CD4-positive, alpha-beta T cell treated with Interleukin-2 at 100 ng/mL for 4 hours (primary cell): ENCODE results near the gene ZBTB45.

Source experiments
- DNase-seq: peaks from one replicate; pipeline ENCODE4 v3.0.0-alpha.2; 2020; ENCODE audit warnings: low spot score

ZBTB45 gene

DNA sequence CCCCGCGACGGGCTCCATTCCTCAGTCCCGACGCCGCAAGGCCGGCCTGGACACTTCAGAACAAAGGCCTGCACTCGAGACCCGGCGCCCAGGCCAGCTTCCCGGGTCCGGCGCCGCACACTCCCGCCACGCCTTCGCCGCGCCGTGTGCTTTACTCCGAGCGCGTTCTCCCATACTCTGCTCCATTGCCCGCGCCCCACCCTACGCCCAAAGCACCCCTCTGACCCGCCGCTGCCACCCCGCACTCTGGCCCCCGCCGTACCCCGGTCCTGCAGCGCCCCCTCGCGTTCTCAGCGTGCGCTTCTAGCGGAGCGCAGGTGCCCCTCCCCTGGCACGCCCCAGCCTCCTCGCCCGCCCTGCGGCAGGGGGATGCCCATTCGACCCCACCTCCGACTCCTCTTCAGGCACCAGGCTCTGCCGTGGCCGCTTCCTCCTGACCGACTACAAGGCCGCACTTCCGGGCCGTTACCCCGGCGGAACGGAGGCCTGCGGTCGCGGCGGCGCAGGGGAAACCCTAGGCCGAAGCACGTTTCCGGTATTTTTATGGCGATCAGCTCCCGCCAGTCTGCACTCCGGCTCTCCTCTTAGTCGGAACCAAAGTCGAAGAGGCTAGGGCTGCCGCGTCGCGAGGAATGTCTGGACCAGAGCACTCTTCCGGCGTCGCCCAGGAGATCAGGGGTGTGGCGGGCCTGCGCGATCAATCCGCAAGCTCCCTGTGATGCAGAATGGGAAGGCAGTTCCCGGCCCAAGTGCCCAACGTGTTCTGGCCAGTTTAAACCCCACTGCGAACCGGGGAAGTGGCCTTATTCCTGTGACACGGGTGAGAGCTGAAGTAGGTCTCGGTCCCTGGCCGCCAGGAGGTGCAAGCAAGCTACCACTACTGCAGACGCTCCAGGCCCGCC, at the start of gene ZBTB45:
Gene ZBTB45 (minus strand): TSS at position 456 of the 902 bp plus-strand sequence. CDS start 2,137 bp downstream, outside the sequence.
- peak; percentile 94 for DNase-seq

DNA sequence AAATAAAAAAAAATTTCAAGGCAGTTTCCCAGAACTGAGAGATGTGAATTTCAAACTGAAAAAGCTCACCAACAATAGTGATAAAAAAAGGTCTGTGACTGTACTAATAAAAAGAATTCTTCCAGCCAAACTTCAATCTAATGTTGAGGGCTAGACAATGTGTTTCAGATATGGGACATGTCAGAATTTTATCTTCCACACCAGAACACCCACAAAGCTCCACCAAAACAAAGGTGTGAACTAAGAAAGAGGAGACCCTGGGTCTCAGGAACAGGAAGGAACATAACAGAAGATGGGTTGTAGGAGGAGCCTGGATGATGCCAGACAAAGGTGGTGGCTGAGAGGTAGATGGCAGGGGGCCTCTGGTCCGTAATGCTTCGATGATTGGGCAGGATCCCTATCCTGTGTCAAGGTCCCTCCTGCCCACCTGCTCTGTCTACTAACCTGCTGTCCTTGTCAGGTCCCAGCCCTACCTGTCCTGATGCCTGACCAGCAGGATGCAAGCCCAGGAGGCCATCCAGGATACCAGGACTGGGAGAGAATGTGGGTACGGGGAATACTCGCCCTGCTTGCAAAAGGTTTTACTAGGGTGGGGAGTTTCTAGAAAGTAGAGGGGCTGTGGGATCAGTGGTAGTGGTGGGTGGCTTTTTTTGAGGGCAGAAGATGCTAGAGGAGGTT, 49.0 kb upstream of the ZBTB45 start:
- no peak for DNase-seq

- DNase-seq = no peak
Measured at GRCh38 chr19:58566989-58567388, 47.4 kb upstream of the ZBTB45 start.

DNA sequence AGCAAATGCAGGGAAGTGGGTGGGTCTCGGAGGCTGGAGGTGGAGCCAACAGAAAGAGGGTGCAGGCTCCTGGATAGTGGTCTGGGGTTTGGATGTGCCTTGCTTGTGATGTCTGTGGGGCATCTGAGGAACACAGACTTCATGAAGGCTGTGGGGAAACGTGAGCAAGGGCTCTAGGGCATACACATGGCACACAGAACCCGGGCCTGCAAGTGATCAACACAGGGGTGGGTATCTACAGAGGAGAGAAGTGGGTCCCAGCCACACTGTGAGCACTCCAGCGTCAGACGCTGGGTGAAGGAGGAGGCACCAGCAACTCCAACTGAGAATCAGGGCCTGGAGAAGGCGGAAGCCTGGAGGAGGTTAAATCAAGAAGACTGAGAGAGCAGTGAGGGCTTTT, 44.2 kb upstream of the ZBTB45 start:
- no peak for DNase-seq

GRCh38 chr19:58563034-58563573, 43.5 kb upstream of the ZBTB45 start:
- DNase-seq = peak; percentile 29

DNA sequence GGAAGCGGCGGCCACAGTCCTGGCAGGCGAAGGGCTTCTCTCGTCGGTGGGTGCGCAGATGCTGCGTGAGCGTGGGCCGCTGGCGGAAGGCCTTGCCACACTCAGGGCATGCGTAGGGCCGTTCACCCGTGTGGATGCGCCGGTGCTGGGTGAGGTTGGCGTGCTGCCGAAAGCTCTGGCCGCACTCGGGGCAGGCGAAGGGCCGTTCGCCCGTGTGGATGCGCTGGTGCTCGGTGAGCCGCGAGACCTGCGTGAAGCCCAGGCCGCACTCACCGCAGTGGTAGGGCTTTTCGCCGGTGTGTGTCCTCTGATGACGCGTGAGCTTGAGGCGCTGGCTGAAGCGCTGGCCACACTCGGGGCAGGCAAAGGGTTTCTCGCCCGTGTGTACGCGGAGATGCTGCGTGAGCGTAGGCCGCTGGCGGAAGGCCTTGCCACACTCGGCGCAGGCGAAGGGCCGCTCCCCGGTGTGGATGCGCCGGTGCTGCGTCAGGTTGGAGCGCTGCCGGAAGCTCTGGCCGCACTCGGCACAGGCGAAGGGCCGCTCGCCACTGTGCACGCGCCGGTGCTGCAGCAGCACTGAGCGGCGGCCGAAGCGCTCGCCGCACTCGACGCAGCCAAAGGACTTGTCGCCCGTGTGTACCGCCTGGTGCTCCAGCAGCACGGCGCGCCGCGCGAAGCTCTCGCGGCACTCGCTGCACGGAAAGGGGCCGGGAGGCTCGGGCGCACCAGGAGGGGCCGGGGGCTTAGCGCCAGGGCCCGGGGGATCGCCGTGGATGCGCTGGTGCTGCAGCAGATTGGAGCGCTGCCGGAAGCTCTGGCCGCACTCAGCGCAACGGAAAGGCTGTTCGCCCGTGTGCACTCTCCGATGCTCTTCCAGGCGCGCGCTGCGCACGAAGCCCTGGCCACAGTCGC, 42.8 kb upstream of the ZBTB45 start:
- DNase-seq = peak; percentile 19

- no peak for DNase-seq
Measured at GRCh38 chr19:58561373-58562121, 41.9 kb upstream of the ZBTB45 start.

GRCh38 chr19:58560921-58561320, 41.3 kb upstream of the ZBTB45 start:
- no peak for DNase-seq

DNA sequence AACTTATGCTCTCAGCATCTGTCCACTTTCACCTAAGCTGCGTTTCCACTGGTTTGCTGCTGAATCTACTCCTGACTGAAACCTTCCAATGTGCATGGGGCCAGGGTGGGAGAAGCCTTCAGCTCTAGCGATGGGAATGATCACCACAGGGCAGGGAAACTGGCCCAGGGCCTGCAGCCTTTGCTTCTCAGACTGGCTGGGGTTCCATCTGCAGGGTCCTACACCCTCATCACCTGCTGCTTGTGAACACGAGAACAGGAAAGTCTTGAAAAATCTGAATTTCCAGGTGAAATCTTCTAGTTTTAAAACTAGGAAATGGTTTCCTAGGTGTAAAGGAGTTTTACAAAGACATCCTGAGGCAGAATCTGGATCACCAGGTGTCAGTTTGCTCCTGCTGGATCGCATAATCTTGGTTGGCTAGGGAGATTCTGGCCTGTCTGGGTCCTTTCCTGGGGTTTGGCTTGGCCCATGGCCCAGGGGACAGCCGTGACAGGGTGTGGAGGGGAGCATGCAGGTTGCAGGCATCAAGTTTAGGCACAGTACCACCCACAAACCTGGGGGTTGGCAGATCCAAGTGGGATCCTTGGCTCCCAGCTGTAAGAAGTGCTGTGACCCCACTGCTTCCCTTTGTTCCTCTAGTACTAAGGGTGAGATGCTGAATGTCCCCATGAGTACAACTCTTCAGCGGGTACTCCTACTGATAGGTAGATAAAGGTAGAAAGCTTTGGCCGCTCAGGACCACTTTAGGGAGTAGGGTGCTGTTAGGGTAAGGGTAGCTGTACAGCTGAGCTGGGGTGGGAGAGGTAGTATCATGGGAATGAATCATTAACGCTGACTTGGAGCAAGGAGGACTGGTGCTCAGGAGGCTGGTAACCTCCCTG, 40.6 kb upstream of the ZBTB45 start:
- no peak for DNase-seq

DNA sequence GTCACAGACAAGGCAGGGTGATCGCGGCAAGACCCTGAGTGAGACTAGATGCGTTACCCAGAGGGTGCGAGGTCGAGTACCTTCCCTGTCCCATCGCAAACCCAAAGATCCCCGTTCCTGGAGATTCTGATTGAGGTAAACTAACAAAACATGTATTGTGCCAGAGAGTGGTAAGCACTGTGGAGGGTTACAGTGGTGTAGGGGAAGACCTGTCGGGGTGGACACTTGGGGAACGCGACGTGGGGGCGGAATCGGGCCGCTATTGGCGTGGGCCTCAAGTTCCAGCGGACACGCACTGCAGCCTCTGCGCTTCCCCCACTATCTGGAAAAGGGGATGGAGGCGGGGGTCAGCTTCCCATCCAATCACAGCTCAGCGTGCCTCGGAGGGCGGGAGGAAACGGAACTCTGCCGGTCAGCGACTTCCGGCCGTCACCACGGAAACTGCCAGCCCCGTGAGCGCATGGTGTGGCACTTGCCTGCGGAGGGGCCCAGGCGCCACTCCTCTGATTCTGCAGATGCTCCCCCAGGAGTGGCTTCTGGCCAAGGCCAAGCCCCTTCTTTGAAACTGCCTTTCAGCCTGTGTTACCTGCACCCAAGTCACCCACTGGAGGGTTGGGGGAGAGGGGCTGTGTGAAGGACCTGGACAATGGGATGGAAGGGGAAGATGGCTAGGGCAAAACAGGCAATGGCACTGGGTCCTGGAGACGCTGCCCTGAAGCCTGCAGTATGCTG, 39.8 kb upstream of the ZBTB45 start:
- peak; percentile 53 for DNase-seq

GRCh38 chr19:58558623-58559274, 39.1 kb upstream of the ZBTB45 start:
- DNase-seq = peak; percentile 100

GRCh38 chr19:58558066-58558622, 38.5 kb upstream of the ZBTB45 start, which contains the start of gene UBE2M:
Gene UBE2M (minus strand): TSS chr19:58558611. CDS start chr19:58558381, 230 bp downstream.
- peak; percentile 51 for DNase-seq

DNA sequence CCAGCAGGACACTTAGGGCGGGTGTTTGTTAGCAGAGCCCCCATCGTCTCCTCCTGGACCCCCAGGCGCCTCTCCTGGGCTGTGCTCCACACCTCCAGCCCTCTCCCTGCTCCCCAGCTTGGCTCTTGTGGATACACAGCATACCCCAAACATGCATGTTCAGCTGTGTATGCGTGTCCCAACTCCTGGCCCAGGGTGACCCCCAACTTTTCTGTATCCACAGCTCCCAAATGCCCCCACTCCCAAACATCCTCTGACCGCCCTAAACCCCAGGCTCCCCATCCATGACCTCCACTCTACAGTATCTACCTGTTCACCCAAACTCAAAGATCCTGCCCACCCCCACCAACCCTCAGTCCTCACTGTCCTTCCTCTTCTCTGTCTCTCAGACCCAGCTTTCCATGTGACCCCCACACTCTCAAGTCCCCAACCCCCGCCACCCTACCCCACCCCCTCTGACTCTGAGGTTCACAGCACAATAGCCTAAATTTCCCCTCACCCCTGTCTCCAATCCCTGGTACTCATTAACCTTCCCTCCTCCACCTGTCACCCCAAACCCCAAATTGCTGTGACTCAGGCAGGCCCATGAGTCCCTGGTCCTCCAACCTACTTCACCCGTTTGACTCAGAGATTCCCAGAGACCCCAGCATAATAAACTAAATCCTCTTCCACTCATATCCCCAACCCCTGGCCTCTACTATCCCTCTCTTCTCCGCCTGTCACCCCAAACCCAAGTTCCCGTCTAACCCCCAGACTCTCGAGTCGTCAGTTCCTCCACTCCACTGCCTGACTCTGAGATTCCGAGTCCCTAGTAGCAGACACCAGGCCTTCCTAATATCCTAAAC, 37.8 kb upstream of the ZBTB45 start:
- DNase-seq = no peak

- no peak for DNase-seq
Measured at GRCh38 chr19:58556622-58557220, 37.1 kb upstream of the ZBTB45 start.

GRCh38 chr19:58555920-58556621, 36.5 kb upstream of the ZBTB45 start:
- no peak for DNase-seq

- DNase-seq = no peak
Measured at GRCh38 chr19:58555369-58555885, 35.8 kb upstream of the ZBTB45 start.
